ENCODE results near the gene ACVR1B.
A peak's percentile ranks its signal among the peaks of the same experiment; 100 is the strongest.

Gene ACVR1B

DNA sequence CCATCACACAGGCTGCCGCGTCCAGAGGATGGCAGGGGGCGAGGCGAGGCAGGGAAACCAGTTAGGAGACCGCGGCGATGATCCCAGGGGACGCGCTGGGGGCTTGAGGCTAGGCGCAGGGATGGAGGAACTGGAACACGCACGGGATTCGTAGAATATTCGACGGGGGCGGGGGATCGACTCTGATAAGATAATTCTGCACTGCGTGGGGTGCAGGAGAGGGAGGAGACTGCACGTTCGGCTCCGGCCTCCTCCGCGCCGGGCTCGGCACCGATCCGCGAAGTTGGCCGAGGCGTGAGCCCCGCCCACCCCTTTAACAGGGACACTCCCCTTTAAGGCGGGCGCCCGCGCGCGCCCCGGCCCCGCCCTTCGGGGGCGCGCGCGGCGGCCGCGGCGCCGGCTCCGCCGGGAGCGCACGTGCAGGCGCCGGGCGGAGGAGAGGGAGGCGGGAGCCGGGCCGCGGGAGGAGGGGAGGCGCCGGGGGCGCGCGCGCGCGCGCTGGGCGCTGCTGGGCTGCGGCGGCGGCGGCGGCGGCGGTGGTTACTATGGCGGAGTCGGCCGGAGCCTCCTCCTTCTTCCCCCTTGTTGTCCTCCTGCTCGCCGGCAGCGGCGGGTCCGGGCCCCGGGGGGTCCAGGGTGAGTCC, at the start of gene ACVR1B:
TSS of gene ACVR1B (plus strand) at position 501 of the 644 bp plus-strand sequence. CDS start at position 546, 45 bp downstream.
- Histone ChIP-seq H3K4me1 (ENCODE audit: control insufficient read depth, insufficient read depth, low read length) (peaks cover 26% of the 10 kb centered on the region), H3K4me3 (ENCODE audit: low read length in 2 of 2) (peak within 1 kb of the TSS; percentile 83 to 86), H3K9ac (ENCODE audit: low read length in 2 of 2) (peak within 1 kb of the TSS; percentile 82 to 87), H3K36me3 (ENCODE audit: control insufficient read depth in 2 of 2, insufficient read depth in 2 of 2, low read length in 2 of 2) (no peaks in the 10 kb centered on the region), H3K9me3 (ENCODE audit: control insufficient read depth in 2 of 2, low read length in 2 of 2) (no peaks in the 10 kb centered on the region), H3K27me3 (ENCODE audit: control insufficient read depth in 1 of 2, insufficient read depth in 2 of 2, low read length in 2 of 2) (no peaks in the 10 kb centered on the region), H3K27ac (ENCODE audit: low read length) (peak within 1 kb of the TSS; percentile 69)

DNA sequence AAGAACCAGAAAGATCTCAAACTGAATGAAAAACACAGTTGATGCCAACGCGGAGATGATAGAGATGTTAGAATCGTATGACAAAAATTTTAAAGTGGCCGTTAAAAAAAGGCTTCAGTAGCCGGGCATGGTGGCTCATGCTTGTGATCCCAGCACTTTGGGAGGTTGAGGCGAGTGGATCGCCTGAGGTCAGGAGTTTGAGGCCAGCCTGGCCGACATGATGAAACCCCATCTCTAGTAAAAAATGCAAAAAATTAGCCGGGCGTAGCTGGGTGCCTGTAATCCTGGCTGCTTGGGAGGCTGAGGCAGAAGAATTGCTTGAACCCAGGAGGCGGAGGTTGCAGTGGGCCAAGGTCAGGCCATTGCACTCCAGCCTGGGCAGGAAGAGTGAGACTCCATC, 49.6 kb upstream of the ACVR1B start:
- H3K9ac ChIP-seq (ENCODE audit: low read length in 2 of 2) = no peak overlapping the region
- H3K4me1 ChIP-seq (ENCODE audit: control insufficient read depth, insufficient read depth, low read length) = peaks cover 10% of the 10 kb centered on the region
- H3K36me3 ChIP-seq (ENCODE audit: control insufficient read depth in 2 of 2, insufficient read depth in 2 of 2, low read length in 2 of 2) = no peaks in the 10 kb centered on the region
- H3K27ac ChIP-seq (ENCODE audit: low read length) = no peak overlapping the region
- no peaks in the 10 kb centered on the region for H3K9me3 ChIP-seq (ENCODE audit: control insufficient read depth in 2 of 2, low read length in 2 of 2)
- no peak overlapping the region for H3K4me3 ChIP-seq (ENCODE audit: low read length in 2 of 2)
- peaks cover 2 to 8% of the 10 kb centered on the region in 2 donors for H3K27me3 ChIP-seq (ENCODE audit: control insufficient read depth in 1 of 2, insufficient read depth in 2 of 2, low read length in 2 of 2)

DNA sequence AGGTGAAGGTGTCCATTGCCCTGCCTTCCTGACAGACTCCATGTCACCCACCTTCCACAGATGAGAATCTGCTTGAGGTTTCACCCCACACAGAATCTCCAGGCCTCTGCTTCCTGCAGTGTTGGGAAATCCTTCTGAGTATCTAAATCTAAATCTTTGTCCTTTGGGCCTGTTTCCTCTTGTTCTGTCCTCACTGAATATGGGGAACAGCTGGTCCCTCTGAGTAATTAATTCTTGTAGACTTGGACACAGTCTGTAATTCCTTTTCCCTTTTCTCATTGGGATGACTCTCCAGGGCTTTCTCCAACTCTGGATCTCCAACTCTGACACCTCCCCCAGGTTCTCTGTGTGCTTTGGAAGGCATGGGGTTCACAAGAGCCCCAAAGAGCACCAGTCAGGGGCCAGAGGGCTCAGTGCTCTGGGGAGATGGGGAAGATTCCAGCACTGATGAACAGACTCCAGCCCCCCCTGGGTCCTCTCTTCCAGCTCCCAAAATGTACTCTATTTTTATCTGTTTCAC, 46.5 kb upstream of the ACVR1B start:
- H3K36me3 ChIP-seq (ENCODE audit: control insufficient read depth in 2 of 2, insufficient read depth in 2 of 2, low read length in 2 of 2) = no peaks in the 10 kb centered on the region
- no peaks in the 10 kb centered on the region for H3K9me3 ChIP-seq (ENCODE audit: control insufficient read depth in 2 of 2, low read length in 2 of 2)
- H3K9ac ChIP-seq (ENCODE audit: low read length in 2 of 2) = peak overlapping the region in 1 of 2 donors; percentile 42
- peaks cover 25% of the 10 kb centered on the region for H3K4me1 ChIP-seq (ENCODE audit: control insufficient read depth, insufficient read depth, low read length)
- H3K27ac ChIP-seq (ENCODE audit: low read length) = peak overlapping the region; percentile 82
- H3K4me3 ChIP-seq (ENCODE audit: low read length in 2 of 2) = no peak overlapping the region
- H3K27me3 ChIP-seq (ENCODE audit: control insufficient read depth in 1 of 2, insufficient read depth in 2 of 2, low read length in 2 of 2) = peaks cover 9 to 27% of the 10 kb centered on the region in 2 donors

DNA sequence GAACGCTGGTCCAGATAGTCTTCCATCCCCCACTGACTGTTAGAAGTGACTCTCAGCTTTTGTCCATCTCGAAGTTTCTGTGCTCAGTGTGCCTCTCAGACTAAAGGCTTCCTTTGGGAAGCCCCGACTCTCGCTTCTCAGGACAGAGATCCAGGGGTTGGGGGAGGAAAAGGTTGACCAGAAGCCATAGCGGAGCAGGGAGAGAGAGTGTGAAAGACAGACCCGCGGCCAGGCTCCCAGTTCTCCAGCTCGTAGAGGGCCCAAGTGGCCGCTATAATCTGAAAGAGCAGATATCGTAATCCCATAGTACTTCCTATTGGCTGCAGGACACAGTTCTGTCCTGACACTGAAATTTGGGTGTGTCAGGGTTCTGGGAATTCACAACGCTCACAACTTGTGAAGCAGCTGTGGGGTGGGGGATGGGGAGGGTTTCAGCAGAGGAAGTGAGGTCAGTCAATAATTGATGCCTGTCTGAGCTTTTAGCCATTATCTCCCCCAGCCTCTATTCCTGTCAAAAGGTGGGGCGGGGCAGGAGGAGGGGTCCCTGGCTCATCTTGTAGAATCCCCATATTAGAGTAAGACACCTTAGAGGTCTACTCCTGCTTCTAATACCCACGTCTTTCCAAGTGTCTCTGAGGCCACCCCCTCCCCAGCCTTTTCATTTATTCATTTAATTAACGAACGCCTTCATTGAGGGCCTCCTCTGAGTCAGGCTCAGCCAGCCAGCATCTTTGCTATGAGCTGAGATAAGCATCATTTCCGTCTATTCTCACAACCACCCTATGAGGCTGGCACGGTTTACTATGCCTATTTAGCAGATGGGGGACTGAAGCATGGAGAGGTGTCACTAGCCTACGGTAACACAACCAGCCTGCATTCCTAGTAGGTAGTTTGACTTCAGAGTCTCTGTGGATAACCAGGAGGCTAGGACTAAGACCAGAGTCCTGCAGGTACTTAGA, 45.7 kb upstream of the ACVR1B start:
- Histone ChIP-seq H3K27me3 (ENCODE audit: control insufficient read depth in 1 of 2, insufficient read depth in 2 of 2, low read length in 2 of 2) (peaks cover 9 to 27% of the 10 kb centered on the region in 2 donors), H3K9me3 (ENCODE audit: control insufficient read depth in 2 of 2, low read length in 2 of 2) (no peaks in the 10 kb centered on the region), H3K27ac (ENCODE audit: low read length) (peak overlapping the region; percentile 82), H3K4me3 (ENCODE audit: low read length in 2 of 2) (peak overlapping the region in 1 of 2 donors; percentile 44), H3K9ac (ENCODE audit: low read length in 2 of 2) (peak overlapping the region; percentile 60 to 66), H3K36me3 (ENCODE audit: control insufficient read depth in 2 of 2, insufficient read depth in 2 of 2, low read length in 2 of 2) (no peaks in the 10 kb centered on the region), H3K4me1 (ENCODE audit: control insufficient read depth, insufficient read depth, low read length) (peaks cover 27% of the 10 kb centered on the region)

DNA sequence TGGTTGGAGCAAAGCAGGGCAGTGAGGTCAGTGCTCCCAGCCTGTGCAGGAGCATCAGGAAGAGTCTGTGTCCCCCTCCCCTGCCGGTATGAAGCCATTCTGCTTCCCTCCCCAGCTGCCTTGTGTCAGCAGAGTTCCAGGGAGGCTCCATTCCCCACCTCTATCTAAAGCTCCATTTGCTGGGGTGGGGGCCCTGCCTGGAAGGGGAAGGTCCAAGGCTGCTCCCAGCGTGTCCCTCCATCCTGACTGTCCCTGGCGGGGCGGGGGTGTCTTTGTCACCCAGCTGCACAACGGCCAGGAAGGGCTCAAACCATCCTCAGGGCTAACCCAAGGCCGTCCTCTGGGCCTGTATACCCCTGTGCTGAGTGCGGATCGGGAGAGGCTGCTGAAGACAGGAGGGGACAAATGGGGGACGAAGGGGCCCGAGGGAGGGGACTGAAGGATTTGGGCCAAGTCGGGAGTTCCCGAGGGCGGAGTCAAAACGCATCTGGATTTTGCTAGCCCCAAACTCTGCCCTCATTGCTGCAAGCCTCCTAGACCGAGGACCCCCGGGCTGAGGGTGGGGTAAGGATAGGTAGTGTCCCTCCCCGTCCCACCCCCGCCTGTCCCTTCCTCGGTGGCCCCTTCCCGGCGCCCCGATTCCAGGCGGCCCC, 44.9 kb upstream of the ACVR1B start:
- Histone ChIP-seq H3K4me3 (ENCODE audit: low read length in 2 of 2) (peak overlapping the region in 1 of 2 donors; percentile 69), H3K4me1 (ENCODE audit: control insufficient read depth, insufficient read depth, low read length) (peaks cover 35% of the 10 kb centered on the region)

DNA sequence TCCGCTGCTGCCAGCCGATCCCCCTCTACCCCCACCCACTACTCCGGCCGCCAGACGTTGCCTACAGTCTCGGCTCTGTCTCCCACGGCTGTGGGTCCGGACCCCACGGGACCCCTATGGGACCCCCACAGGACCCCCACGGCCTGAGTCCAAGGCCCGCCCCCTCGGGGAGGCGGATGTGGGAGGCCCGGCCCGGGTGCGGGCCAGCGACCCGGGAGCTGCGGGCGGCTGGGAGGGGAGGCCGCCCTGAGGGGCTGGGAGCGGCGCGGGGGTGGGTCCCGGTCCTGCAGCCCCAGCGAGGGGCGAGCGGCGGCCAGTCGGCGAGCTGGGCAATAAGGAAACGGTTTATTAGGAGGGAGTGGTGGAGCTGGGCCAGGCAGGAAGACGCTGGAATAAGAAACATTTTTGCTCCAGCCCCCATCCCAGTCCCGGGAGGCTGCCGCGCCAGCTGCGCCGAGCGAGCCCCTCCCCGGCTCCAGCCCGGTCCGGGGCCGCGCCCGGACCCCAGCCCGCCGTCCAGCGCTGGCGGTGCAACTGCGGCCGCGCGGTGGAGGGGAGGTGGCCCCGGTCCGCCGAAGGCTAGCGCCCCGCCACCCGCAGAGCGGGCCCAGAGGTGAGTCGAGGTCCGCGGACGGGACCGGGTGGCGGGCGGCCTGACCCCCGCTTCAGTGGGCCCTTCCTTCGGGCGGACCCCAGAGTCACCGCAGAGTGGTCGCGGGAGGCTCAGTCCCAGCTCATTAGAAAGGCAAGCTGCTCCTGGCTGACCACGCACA, 44.2 kb upstream of the ACVR1B start, which contains the start of gene ACVRL1:
TSS of gene ACVRL1 (plus strand) at position 422 of the 773 bp plus-strand sequence. CDS start 4,971 bp downstream, outside the sequence.
- Histone ChIP-seq H3K4me1 (ENCODE audit: control insufficient read depth, insufficient read depth, low read length) (peaks cover 40% of the 10 kb centered on the region), H3K4me3 (ENCODE audit: low read length in 2 of 2) (peak within 1 kb of the TSS; percentile 69), H3K9ac (ENCODE audit: low read length in 2 of 2) (peak within 1 kb of the TSS; percentile 66 to 69), H3K9me3 (ENCODE audit: control insufficient read depth in 2 of 2, low read length in 2 of 2) (no peaks in the 10 kb centered on the region), H3K27me3 (ENCODE audit: control insufficient read depth in 1 of 2, insufficient read depth in 2 of 2, low read length in 2 of 2) (peaks cover 13 to 27% of the 10 kb centered on the region in 2 donors), H3K27ac (ENCODE audit: low read length) (peak within 1 kb of the TSS; percentile 82), H3K36me3 (ENCODE audit: control insufficient read depth in 2 of 2, insufficient read depth in 2 of 2, low read length in 2 of 2) (no peaks in the 10 kb centered on the region)

More for the DNA sequence above, 44.9 kb upstream of the ACVR1B start:
- peaks cover 11 to 27% of the 10 kb centered on the region in 2 donors for H3K27me3 ChIP-seq (ENCODE audit: control insufficient read depth in 1 of 2, insufficient read depth in 2 of 2, low read length in 2 of 2)
- H3K36me3 ChIP-seq (ENCODE audit: control insufficient read depth in 2 of 2, insufficient read depth in 2 of 2, low read length in 2 of 2) = no peaks in the 10 kb centered on the region
- peak overlapping the region; percentile 21 to 66 for H3K9ac ChIP-seq (ENCODE audit: low read length in 2 of 2)
- peak overlapping the region; percentile 82 for H3K27ac ChIP-seq (ENCODE audit: low read length)
- H3K9me3 ChIP-seq (ENCODE audit: control insufficient read depth in 2 of 2, low read length in 2 of 2) = no peaks in the 10 kb centered on the region

DNA sequence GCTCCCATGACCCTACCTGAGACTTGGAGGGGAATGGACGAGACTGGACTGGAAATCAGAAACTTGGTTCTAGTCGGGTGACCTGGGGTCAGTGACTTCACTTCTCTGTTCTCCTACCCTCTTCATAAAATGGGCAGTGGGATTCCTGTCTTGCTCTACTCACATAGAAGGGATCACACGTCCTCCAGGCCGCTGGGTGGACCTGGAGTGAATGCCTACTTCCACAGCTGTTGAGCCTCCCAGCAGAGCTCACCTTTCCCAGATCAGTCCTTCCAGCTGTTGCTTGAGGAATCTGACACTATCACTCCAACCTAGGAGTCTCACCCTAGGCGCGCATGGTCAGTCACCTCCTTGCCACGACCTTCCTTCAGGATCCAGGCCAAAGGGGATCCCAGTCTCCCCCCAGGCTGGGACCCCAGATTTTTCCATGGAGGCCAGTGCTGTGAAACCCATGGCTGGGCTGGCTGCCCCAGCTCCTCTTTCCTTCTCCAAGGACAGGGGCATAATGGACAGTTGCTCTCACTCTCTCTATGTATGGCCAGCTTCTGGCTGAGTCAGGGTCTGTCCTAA, 43.6 kb upstream of the ACVR1B start:
- Histone ChIP-seq H3K9ac (ENCODE audit: low read length in 2 of 2) (peak overlapping the region; percentile 66 to 69), H3K27me3 (ENCODE audit: control insufficient read depth in 1 of 2, insufficient read depth in 2 of 2, low read length in 2 of 2) (peaks cover 13 to 27% of the 10 kb centered on the region in 2 donors), H3K36me3 (ENCODE audit: control insufficient read depth in 2 of 2, insufficient read depth in 2 of 2, low read length in 2 of 2) (no peaks in the 10 kb centered on the region), H3K4me1 (ENCODE audit: control insufficient read depth, insufficient read depth, low read length) (peaks cover 47% of the 10 kb centered on the region), H3K27ac (ENCODE audit: low read length) (peak overlapping the region; percentile 82), H3K9me3 (ENCODE audit: control insufficient read depth in 2 of 2, low read length in 2 of 2) (no peaks in the 10 kb centered on the region), H3K4me3 (ENCODE audit: low read length in 2 of 2) (peak overlapping the region; percentile 69)

DNA sequence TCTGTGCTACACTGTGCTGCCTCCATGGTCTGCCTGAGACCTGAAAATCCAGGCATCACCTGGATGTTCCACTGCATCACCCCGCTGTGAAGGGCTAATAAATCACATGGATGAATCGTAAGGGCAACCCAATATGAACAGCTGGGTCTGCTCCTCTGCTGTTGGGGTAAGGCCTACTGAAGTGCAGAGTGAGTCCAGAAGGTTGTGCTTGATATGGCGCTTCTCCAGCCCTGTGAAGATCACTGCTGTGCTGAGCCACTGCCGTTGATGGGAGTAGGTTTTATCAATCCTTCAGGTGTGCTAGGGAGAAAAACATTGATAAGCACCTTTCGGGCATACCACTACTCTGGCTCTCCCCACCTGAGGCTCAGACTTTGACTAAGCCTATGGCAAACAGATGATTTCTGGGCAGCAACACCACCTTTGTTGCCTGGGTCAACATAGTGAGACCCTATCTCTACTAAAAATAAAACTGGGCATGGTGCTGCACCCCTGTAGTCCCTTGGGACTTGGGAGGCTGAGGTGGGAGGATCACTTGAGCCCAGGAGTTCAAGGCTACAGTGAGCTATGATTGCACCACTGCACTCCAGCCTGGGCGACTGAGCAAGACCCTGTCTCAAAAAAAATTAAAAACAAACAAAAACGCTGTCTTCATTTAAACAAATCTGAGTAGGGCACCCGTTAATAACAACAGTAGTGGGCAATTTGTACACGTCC, 42.5 kb upstream of the ACVR1B start:
- H3K4me1 ChIP-seq (ENCODE audit: control insufficient read depth, insufficient read depth, low read length) = peaks cover 53% of the 10 kb centered on the region
- no peak overlapping the region for H3K27ac ChIP-seq (ENCODE audit: low read length)
- H3K36me3 ChIP-seq (ENCODE audit: control insufficient read depth in 2 of 2, insufficient read depth in 2 of 2, low read length in 2 of 2) = no peaks in the 10 kb centered on the region
- no peaks in the 10 kb centered on the region for H3K9me3 ChIP-seq (ENCODE audit: control insufficient read depth in 2 of 2, low read length in 2 of 2)
- H3K27me3 ChIP-seq (ENCODE audit: control insufficient read depth in 1 of 2, insufficient read depth in 2 of 2, low read length in 2 of 2) = peaks cover 15 to 27% of the 10 kb centered on the region in 2 donors
- peak overlapping the region in 1 of 2 donors; percentile 35 for H3K4me3 ChIP-seq (ENCODE audit: low read length in 2 of 2)
- H3K9ac ChIP-seq (ENCODE audit: low read length in 2 of 2) = no peak overlapping the region

DNA sequence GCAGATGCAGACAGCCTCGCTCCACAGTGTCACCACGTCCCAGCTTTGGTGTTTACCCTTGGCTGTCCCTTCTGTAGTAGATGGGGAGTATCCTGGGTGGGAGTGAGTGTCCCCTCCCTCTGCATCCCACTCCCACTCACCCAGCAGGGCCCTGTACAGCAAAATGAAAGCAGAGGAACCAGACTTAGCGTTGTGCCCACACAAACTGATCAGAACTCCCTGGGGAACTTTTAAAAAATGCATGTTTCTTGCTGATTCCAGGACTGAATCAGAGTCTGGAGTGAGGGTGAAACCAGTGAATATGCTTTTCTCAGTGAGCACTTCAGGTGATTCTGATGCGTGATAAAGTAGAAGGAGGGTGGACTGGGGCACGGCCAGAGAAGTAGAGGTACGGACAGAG, 41.3 kb upstream of the ACVR1B start:
- H3K27ac ChIP-seq (ENCODE audit: low read length) = no peak overlapping the region
- peaks cover 54% of the 10 kb centered on the region for H3K4me1 ChIP-seq (ENCODE audit: control insufficient read depth, insufficient read depth, low read length)
- H3K36me3 ChIP-seq (ENCODE audit: control insufficient read depth in 2 of 2, insufficient read depth in 2 of 2, low read length in 2 of 2) = no peaks in the 10 kb centered on the region
- H3K9me3 ChIP-seq (ENCODE audit: control insufficient read depth in 2 of 2, low read length in 2 of 2) = no peaks in the 10 kb centered on the region
- H3K4me3 ChIP-seq (ENCODE audit: low read length in 2 of 2) = peak overlapping the region in 1 of 2 donors; percentile 44
- peak overlapping the region in 1 of 2 donors; percentile 29 for H3K9ac ChIP-seq (ENCODE audit: low read length in 2 of 2)
- H3K27me3 ChIP-seq (ENCODE audit: control insufficient read depth in 1 of 2, insufficient read depth in 2 of 2, low read length in 2 of 2) = peaks cover 15 to 27% of the 10 kb centered on the region in 2 donors
